HepG2 (cell line): ENCODE results near the gene MRPL20. TPM values are rescaled to one million over a fixed set of nuclear protein-coding genes. Genes with fewer than 3 reads are reported as not detected.

Experiments used
- REST ChIP-seq, 2 experiments: IDR thresholded peaks; 2 replicates each; pipeline ENCODE4 v1.6.1; 2011 to 2012; ENCODE audit warnings: low read length in 2 of 2, borderline replicate concordance in 1 of 2, low read depth in 1 of 2, mild to moderate bottlenecking in 1 of 2, moderate library complexity in 1 of 2
- XRCC5 ChIP-seq: fragments of 200-400 bp; formaldehyde crosslinking; optimal IDR thresholded peaks from 2 replicates; pipeline ENCODE3; 2017; ENCODE audit warnings: mild to moderate bottlenecking, low read length
- ZBTB2 ChIP-seq: sonication (generic); formaldehyde crosslinking; IDR thresholded peaks from 2 replicates; pipeline ENCODE4 v1.8.0; 2022; ENCODE audit warnings: low read depth, missing genetic modification reagents
- ZBTB40 ChIP-seq, 2 experiments: fragments of 450-650 bp in 1 of 2; sonication (generic) in 1 of 2; formaldehyde crosslinking in 1 of 2; IDR thresholded peaks; 2 replicates each; pipeline versions ENCODE4 v1.6.1 to v1.8.0; 2016 to 2022; ENCODE audit warnings: antibody characterized with exemption in 1 of 2, mild to moderate bottlenecking in 1 of 2, missing genetic modification reagents in 1 of 2
- ZNF224 ChIP-seq: sonication (generic); formaldehyde crosslinking; IDR thresholded peaks from 2 replicates; pipeline ENCODE4 v1.5.0; 2020; ENCODE audit warnings: mild to moderate bottlenecking, missing genetic modification reagents
- ZNF350 ChIP-seq: sonication (generic); formaldehyde crosslinking; IDR thresholded peaks from 2 replicates; pipeline ENCODE4 v1.4.0; 2020; ENCODE audit warnings: mild to moderate bottlenecking, low read depth, missing genetic modification reagents, borderline replicate concordance
- ZNF616 ChIP-seq: sonication (generic); formaldehyde crosslinking; IDR thresholded peaks from 2 replicates; pipeline ENCODE4 v1.5.0; 2020; ENCODE audit warnings: low read depth, mild to moderate bottlenecking, missing genetic modification reagents
- polyA plus RNA-seq, 8 experiments: library from polyadenylated mRNA; depleted of rRNA in 3 of 8; stranded (reverse) in 7 of 8; unstranded in 1 of 8; fragments of >200 nt; fragmentation: Illumina TruSeq in 4 of 8; extraction: Trizol in 4 of 8; gene quantifications; 2 replicates each; pipeline versions ENCODE4 v1.2.1 to v1.2.3, GENCODE V29; 2011 to 2016; ENCODE audit warnings: low read depth in 4 of 8, missing spikeins in 1 of 8, mixed read lengths in 1 of 8; ENCODE audit not compliant: insufficient read depth in 1 of 8
- total RNA-seq, 5 experiments: library from RNA; depleted of rRNA; stranded (reverse); fragments of >200 nt; fragmentation: Illumina TruSeq; extraction: Trizol; gene quantifications; 2 replicates each; pipeline ENCODE4 v1.2.3, GENCODE V29; 2016; ENCODE audit warnings: low read depth in 1 of 5
- TF ChIP-seq, protein P1 (sequence below): sonication (generic); formaldehyde crosslinking; IDR thresholded peaks from 2 replicates; pipeline ENCODE4 v1.8.0; 2022; ENCODE audit warnings: mild to moderate bottlenecking, missing genetic modification reagents, borderline replicate concordance

Gene MRPL20
- total and polyA plus RNA-seq, 2 of the 13 experiments (the other 11 are each of a cell fraction or from before 2014, with no cell fraction given): 59.2 to 127 TPM

DNA sequence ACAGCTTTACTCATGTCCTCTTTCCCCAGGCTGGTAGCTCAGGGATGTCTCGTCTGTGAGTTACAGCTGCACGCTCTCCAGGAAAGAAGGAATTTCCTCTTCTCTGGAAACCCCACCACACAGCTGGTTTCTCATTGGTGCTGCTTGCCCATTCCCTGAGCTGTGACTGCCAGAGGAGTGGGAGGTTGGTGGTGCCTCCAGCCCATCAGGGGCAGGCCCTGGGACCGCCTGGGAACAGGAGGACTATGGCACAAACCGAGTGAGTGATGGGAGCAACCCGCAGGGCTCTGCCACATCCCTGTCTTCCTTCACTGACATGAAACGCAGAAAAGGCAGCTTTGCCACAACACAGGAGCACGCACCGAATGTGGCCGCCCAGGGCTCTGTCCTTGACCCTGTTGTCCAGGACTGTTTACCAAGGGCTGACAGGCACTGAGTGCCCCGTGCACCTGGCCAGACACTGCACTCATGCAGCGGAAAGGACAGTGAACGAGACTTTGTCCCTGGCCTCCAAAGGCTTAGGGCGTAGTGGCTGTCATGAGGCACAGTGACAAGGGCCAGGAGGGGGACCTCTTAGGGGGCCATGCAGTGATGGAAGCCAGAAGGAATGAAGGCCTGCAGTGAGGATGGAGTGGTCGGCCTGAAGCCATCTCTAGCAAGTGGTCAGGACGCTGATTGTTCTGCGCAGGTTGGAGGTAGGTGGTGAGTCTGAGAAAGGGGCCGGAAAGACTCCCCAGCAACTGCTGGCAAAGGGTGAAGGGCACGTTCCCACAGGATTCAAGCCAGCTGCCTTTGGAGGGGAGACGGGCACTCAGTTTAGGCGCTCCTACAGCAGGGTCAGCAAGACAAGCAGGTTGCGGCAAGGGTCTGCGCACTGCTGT, 6.3 kb downstream of the MRPL20 start (continued):
- TF ChIP-seq ZBTB40 (IDR thresholded peaks at IDR 0.05) (no peak), ZBTB40 (CRISPR knock-in tag; IDR thresholded peaks at IDR 0.05) (peak; percentile 75; the same call in 1 of the 2 replicates), ZNF350 (CRISPR knock-in tag) (peak; percentile 94), XRCC5 (peak; percentile 78), ZBTB2 (CRISPR knock-in tag) (peak; percentile 66), ZNF616 (CRISPR knock-in tag) (peak; percentile 84), ZNF224 (CRISPR knock-in tag) (no peak), REST (IDR thresholded peaks at IDR 0.05; ENCODE audit: borderline replicate concordance in 1 of 2, low read depth in 1 of 2, low read length in 2 of 2) (peak in 1 of 2 experiments; percentile 52; a peak in 2 of 4 replicates)
- TF ChIP-seq, protein P1, sequence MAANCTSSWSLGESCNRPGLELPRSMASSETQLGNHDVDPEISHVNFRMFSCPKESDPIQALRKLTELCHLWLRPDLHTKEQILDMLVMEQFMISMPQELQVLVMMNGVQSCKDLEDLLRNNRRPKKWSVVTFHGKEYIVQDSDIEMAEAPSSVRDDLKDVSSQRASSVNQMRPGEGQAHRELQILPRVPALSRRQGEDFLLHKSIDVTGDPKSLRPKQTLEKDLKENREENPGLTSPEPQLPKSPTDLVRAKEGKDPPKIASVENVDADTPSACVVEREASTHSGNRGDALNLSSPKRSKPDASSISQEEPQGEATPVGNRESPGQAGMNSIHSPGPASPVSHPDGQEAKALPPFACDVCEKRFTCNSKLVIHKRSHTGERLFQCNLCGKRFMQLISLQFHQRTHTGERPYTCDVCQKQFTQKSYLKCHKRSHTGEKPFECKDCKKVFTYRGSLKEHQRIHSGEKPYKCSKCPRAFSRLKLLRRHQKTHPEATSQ (CRISPR knock-in tag): 0 out of 2 replicates have a peak, but pooled peaks have one; percentile 51
